ENCODE results near the gene SRCAP. TPM values are rescaled to one million over a fixed set of nuclear protein-coding genes. Genes with fewer than 3 reads are reported as not detected.

SRCAP gene
- total RNA-seq, 2 donors from 2014 or later = 52.9 to 64.7 TPM

GRCh38 chr16:30762991-30763725 is 64.2 kb downstream of the SRCAP start:
- peaks cover 28% of the 10 kb centered on the region for H3K4me1 Mint-ChIP-seq (ENCODE audit: low read depth)
- peaks cover 3 to 19% of the 10 kb centered on the region in 2 donors for H3K36me3 Mint-ChIP-seq (ENCODE audit: insufficient read depth in 2 of 2)

DNA sequence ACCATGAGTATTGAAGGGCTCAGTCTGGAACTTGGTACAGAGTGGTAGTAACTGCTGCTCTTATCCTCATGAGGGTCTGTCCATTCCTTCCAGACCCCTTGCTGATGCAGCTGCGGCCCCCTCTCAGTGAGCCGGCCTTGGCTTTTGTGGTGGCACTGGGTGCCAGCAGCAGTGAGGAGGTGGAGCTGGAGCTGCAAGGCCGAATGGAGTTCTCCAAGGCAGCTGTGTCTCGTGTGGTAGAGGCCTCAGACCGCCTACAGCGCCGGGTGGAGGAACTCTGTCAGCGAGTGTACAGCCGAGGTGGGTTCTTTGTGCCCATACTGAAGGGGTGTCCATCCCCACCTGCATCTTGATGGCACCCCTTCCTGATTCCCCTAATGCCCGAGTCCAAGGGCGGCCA is 65.1 kb downstream of the SRCAP start:
- ATAC-seq (replicated peaks in 1 of 2) = no peak
- Mint-ChIP-seq H3K4me1 (ENCODE audit: low read depth) (peaks cover 28% of the 10 kb centered on the region), H3K9me3 (no peaks in the 10 kb centered on the region), H3K36me3 (ENCODE audit: insufficient read depth in 2 of 2) (peaks cover 7 to 26% of the 10 kb centered on the region in 2 donors), H3K27me3 (ENCODE audit: low read depth) (no peaks in the 10 kb centered on the region), H3K4me3 (peak overlapping the region; percentile 93 to 97), H3K27ac (peak overlapping the region; percentile 58)
- no peak for DNase-seq

More at GRCh38 chr16:30762991-30763725, 64.2 kb downstream of the SRCAP start:
- peak overlapping the region; percentile 93 to 97 for H3K4me3 Mint-ChIP-seq
- no peaks in the 10 kb centered on the region for H3K9me3 Mint-ChIP-seq
- DNase-seq = no peak
- peak overlapping the region; percentile 93 for H3K27ac Mint-ChIP-seq
- ATAC-seq (replicated peaks in 1 of 2) = no peak
- H3K27me3 Mint-ChIP-seq (ENCODE audit: low read depth) = no peaks in the 10 kb centered on the region

DNA sequence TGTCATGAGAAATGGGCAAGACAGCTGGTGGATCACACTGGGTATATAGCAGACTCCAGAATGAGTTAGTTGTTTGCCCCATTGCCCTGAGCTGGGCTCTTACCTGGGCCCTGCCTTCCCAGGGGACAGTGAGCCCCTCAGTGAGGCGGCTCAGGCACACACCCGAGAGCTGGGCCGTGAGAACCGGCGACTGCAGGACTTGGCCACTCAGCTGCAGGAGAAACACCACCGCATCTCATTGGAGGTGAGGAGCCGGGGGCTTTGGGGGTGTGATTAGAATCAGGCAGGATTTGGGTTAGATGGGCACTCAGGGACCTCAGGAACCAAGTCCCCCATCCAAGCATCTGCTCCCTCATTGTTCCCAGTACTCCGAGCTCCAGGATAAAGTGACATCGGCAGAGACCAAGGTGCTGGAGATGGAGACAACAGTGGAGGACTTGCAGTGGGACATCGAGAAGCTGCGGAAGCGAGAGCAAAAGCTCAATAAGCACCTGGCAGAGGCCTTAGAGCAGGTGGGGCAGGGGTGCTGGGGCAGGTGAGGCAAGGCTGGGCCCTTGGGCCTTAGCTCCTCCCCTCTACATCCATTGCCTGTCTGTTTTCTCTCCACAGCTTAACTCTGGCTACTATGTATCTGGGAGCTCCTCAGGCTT is 66.0 kb downstream of the SRCAP start:
- DNase-seq (no peak), ATAC-seq (replicated peaks in 1 of 2) (no peak)
- H3K27me3 Mint-ChIP-seq (ENCODE audit: low read depth) = no peaks in the 10 kb centered on the region
- H3K36me3 Mint-ChIP-seq (ENCODE audit: insufficient read depth in 2 of 2) = peaks cover 7 to 26% of the 10 kb centered on the region in 2 donors
- peaks cover 28% of the 10 kb centered on the region for H3K4me1 Mint-ChIP-seq (ENCODE audit: low read depth)
- H3K9me3 Mint-ChIP-seq = no peaks in the 10 kb centered on the region
- H3K4me3 Mint-ChIP-seq = no peak overlapping the region
- no peak overlapping the region for H3K27ac Mint-ChIP-seq

GRCh38 chr16:30766206-30766932 is 67.4 kb downstream of the SRCAP start:
- no peak for ATAC-seq (replicated peaks in 1 of 2)
- Mint-ChIP-seq H3K36me3 (ENCODE audit: insufficient read depth in 2 of 2) (peaks cover 7 to 29% of the 10 kb centered on the region in 2 donors), H3K27ac (peak overlapping the region; percentile 58), H3K4me1 (ENCODE audit: low read depth) (peaks cover 17% of the 10 kb centered on the region), H3K9me3 (no peaks in the 10 kb centered on the region), H3K4me3 (no peak overlapping the region), H3K27me3 (ENCODE audit: low read depth) (no peaks in the 10 kb centered on the region)
- DNase-seq = no peak

DNA sequence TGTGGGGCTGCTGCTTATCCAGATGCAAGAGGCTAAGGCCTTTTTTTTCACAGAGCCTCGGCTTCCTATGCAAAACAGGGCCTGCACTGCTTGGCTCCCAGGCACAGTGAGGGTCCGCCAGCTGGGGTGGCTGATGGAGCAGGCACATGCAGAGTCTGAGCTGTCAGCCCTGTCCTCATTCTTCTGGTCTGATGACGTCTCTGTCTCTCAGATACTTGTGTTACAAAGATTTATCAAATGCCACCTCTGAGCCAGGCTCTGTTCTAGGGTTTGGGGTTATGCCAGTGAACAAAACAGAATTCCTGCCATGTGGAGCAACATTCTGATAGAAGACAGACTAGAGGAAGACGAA is 67.9 kb downstream of the SRCAP start:
- Mint-ChIP-seq H3K4me1 (ENCODE audit: low read depth) (peaks cover 19% of the 10 kb centered on the region), H3K4me3 (no peak overlapping the region), H3K9me3 (no peaks in the 10 kb centered on the region), H3K27ac (no peak overlapping the region), H3K27me3 (ENCODE audit: low read depth) (no peaks in the 10 kb centered on the region), H3K36me3 (ENCODE audit: insufficient read depth in 2 of 2) (peaks cover 8 to 30% of the 10 kb centered on the region in 2 donors)
- no peak for ATAC-seq (replicated peaks in 1 of 2)
- no peak for DNase-seq

GRCh38 chr16:30767767-30768465 is 68.9 kb downstream of the SRCAP start:
- ATAC-seq (replicated peaks in 1 of 2) = no peak

GRCh38 chr16:30768583-30769181 is 69.7 kb downstream of the SRCAP start:
- no peak overlapping the region for H3K27ac Mint-ChIP-seq
- H3K36me3 Mint-ChIP-seq (ENCODE audit: insufficient read depth in 2 of 2) = peaks cover 5 to 37% of the 10 kb centered on the region in 2 donors
- DNase-seq = no peak
- peaks cover 17% of the 10 kb centered on the region for H3K4me1 Mint-ChIP-seq (ENCODE audit: low read depth)
- H3K27me3 Mint-ChIP-seq (ENCODE audit: low read depth) = no peaks in the 10 kb centered on the region
- ATAC-seq (replicated peaks in 1 of 2) = no peak
- H3K9me3 Mint-ChIP-seq = no peaks in the 10 kb centered on the region
- H3K4me3 Mint-ChIP-seq = no peak overlapping the region

More at GRCh38 chr16:30767767-30768465, 68.9 kb downstream of the SRCAP start:
- no peak overlapping the region for H3K27ac Mint-ChIP-seq
- H3K27me3 Mint-ChIP-seq (ENCODE audit: low read depth) = no peaks in the 10 kb centered on the region
- H3K36me3 Mint-ChIP-seq (ENCODE audit: insufficient read depth in 2 of 2) = peaks cover 6 to 37% of the 10 kb centered on the region in 2 donors
- H3K9me3 Mint-ChIP-seq = no peaks in the 10 kb centered on the region
- no peak for DNase-seq
- H3K4me1 Mint-ChIP-seq (ENCODE audit: low read depth) = peaks cover 24% of the 10 kb centered on the region
- H3K4me3 Mint-ChIP-seq = no peak overlapping the region

DNA sequence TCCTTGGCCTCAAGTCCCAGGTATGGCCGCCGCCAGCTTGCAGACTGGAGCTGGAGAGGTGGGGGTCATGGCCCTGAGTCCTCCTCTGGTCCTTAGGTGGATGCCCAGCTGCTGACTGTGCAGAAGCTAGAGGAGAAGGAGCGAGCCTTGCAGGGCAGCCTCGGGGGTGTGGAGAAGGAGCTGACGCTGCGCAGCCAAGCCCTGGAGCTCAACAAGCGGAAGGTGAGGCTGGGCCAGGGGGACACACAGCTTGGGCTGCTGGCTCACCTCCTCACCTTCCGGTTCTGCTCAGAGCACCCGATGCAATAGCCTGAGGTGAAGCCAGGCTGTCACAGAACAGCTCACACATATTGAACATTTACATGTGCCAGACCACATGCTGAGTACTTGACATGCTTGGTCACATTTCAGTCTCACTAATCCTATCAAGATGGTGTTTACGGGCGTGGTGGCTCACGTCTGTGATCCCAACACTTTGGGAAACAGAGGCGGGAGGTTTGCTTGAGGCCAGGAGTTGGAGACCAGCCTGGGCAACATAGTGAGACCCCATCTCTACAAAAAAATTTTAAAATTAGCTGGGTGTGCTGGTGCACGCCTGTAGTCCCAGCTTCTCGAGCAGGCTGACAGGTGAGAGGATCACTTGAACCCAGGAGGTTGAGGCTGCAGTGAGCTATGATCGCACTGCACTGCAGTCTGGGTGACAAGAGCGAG is 70.6 kb downstream of the SRCAP start:
- DNase-seq (no peak), ATAC-seq (replicated peaks in 1 of 2) (no peak)
- peaks cover 15% of the 10 kb centered on the region for H3K4me1 Mint-ChIP-seq (ENCODE audit: low read depth)
- H3K27me3 Mint-ChIP-seq (ENCODE audit: low read depth) = no peaks in the 10 kb centered on the region
- no peaks in the 10 kb centered on the region for H3K9me3 Mint-ChIP-seq
- H3K4me3 Mint-ChIP-seq = no peak overlapping the region
- H3K27ac Mint-ChIP-seq = no peak overlapping the region
- peaks cover 5 to 35% of the 10 kb centered on the region in 2 donors for H3K36me3 Mint-ChIP-seq (ENCODE audit: insufficient read depth in 2 of 2)

GRCh38 chr16:30771726-30772125 is 72.8 kb downstream of the SRCAP start:
- H3K27ac Mint-ChIP-seq = no peak overlapping the region

DNA sequence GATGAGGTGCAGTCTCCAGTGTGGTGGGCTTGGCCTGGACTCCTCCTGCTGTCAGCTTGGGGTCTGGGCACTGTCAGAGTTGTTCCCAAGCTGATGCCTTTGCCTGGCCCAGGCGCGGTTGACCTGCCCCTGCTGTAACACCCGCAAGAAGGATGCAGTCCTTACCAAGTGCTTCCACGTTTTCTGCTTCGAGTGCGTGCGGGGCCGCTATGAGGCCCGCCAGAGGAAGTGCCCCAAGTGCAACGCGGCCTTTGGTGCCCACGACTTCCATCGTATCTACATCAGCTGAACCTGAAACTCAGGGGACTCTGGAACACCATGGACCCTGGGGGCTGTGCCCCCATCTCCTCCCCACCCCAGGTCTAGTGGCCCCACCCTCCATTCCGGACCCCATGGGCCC is 74.9 kb downstream of the SRCAP start:
- DNase-seq (no peak), ATAC-seq (replicated peaks in 1 of 2) (no peak)
- H3K4me1 Mint-ChIP-seq (ENCODE audit: low read depth) = peaks cover 37% of the 10 kb centered on the region
- H3K4me3 Mint-ChIP-seq = no peak overlapping the region
- no peak overlapping the region for H3K27ac Mint-ChIP-seq
- H3K27me3 Mint-ChIP-seq (ENCODE audit: low read depth) = no peaks in the 10 kb centered on the region
- peaks cover 3 to 22% of the 10 kb centered on the region in 2 donors for H3K36me3 Mint-ChIP-seq (ENCODE audit: insufficient read depth in 2 of 2)
- H3K9me3 Mint-ChIP-seq = no peaks in the 10 kb centered on the region

More at GRCh38 chr16:30771726-30772125, 72.8 kb downstream of the SRCAP start:
- no peak overlapping the region for H3K4me3 Mint-ChIP-seq
- DNase-seq = no peak
- H3K27me3 Mint-ChIP-seq (ENCODE audit: low read depth) = no peaks in the 10 kb centered on the region
- H3K4me1 Mint-ChIP-seq (ENCODE audit: low read depth) = peaks cover 27% of the 10 kb centered on the region
- peaks cover 5 to 30% of the 10 kb centered on the region in 2 donors for H3K36me3 Mint-ChIP-seq (ENCODE audit: insufficient read depth in 2 of 2)
- no peaks in the 10 kb centered on the region for H3K9me3 Mint-ChIP-seq
- no peak for ATAC-seq (replicated peaks in 1 of 2)

- Mint-ChIP-seq H3K27ac (no peak overlapping the region), H3K4me1 (ENCODE audit: low read depth) (peaks cover 37% of the 10 kb centered on the region), H3K4me3 (peak overlapping the region; percentile 77 to 91), H3K27me3 (ENCODE audit: low read depth) (no peaks in the 10 kb centered on the region), H3K9me3 (no peaks in the 10 kb centered on the region), H3K36me3 (ENCODE audit: insufficient read depth in 2 of 2) (peaks cover 3 to 19% of the 10 kb centered on the region in 2 donors)
- no peak for DNase-seq
- no peak for ATAC-seq (replicated peaks in 1 of 2)
These were observed 75.6 kb downstream of the SRCAP start for GRCh38 chr16:30774367-30775130.

DNA sequence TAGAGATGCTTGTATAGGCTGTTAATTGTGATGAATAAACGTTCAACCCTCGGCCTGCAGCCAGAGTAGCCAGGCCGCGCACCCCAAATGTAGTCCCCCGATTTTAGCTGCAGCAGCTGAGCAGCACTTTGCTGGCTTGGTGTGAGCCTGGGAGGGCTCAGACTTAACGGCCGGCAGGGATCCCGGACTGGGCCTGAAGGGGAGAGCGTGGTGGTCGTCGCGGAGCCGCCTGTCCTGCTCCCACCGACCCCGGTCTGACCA is 76.1 kb downstream of the SRCAP start:
- no peak for DNase-seq
- Mint-ChIP-seq H3K27ac (no peak overlapping the region), H3K4me1 (ENCODE audit: low read depth) (peaks cover 37% of the 10 kb centered on the region), H3K4me3 (peak overlapping the region; percentile 77 to 91), H3K27me3 (ENCODE audit: low read depth) (no peaks in the 10 kb centered on the region), H3K9me3 (no peaks in the 10 kb centered on the region), H3K36me3 (ENCODE audit: insufficient read depth in 2 of 2) (peaks cover 3 to 19% of the 10 kb centered on the region in 2 donors)
- no peak for ATAC-seq (replicated peaks in 1 of 2)

Measured in activated T-cell treated with anti-CD3 and anti-CD28 coated beads, Interleukin-2, amount 50 U/mL, for 72 hours (primary cell).